Ectodermal cell (in vitro differentiated cells): ENCODE measurements around the gene STAB1.
"Not testable (repeated sequence)": the region's sequence is repeated elsewhere in the genome, so short reads cannot be mapped to it uniquely, and the experiment has no call there.

Source experiments
- H3K27ac ChIP-seq: 2 replicates; pipeline ENCODE4 v1.7.0; 2013; ENCODE audit warnings: mild to moderate bottlenecking, low read depth, low read length; ENCODE audit not compliant: insufficient read depth, poor library complexity, severe bottlenecking
- H3K27me3 ChIP-seq: 2 replicates; pipeline ENCODE4 v1.7.0; 2013; ENCODE audit warnings: mild to moderate bottlenecking, low read length; ENCODE audit not compliant: insufficient read depth, control insufficient read depth, poor library complexity, severe bottlenecking
- H3K36me3 ChIP-seq: one replicate; pipeline ENCODE4 v1.7.0; 2013; ENCODE audit warnings: low read length; ENCODE audit not compliant: control insufficient read depth, insufficient read depth
- H3K4me1 ChIP-seq: one replicate; pipeline ENCODE4 v1.7.0; 2013; ENCODE audit warnings: low read length; ENCODE audit not compliant: control insufficient read depth, insufficient read depth
- H3K4me3 ChIP-seq: 2 replicates; pipeline ENCODE4 v1.7.0; 2013; ENCODE audit warnings: low read depth, low read length, control low read depth; ENCODE audit not compliant: insufficient read depth
- H3K9me3 ChIP-seq: 2 replicates; pipeline ENCODE4 v1.7.0; 2013; ENCODE audit warnings: mild to moderate bottlenecking, low read length, moderate library complexity; ENCODE audit not compliant: control insufficient read depth
- WGBS, 2 experiments: methylation state at CpG; one replicate each; pipeline ENCODE4 v1.1.7; 2013; ENCODE audit warnings: missing lambda C conversion rate in 2 of 2; 5-methylcytosine and 5-hydroxymethylcytosine counted together

Gene STAB1

DNA sequence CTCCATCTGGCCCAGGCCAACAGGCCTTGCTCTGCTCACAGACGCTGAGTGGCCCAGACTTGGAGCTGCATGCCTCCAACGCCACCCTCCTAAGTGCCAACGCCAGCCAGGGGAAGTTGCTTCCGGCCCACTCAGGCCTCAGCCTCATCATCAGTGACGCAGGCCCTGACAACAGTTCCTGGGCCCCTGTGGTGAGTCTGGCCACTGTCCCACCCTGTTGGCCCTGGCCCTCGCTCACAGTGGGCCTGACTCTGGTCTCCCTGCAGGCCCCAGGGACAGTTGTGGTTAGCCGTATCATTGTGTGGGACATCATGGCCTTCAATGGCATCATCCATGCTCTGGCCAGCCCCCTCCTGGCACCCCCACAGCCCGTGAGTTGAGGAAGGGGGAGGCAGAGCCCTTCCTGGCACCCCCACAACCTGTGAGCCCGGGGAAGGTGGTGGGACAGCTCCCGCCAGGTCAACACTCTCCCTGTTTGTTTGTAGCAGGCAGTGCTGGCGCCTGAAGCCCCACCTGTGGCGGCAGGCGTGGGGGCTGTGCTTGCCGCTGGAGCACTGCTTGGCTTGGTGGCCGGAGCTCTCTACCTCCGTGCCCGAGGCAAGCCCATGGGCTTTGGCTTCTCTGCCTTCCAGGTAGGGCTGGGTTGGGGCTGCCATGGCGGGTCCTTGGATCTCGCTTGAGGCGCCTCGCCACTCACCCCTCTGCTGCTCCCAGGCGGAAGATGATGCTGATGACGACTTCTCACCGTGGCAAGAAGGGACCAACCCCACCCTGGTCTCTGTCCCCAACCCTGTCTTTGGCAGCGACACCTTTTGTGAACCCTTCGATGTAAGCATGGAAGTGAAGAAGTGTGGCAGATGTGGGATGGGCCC lies 28.5 kb downstream of the STAB1 start:
- WGBS, 2 experiments: 95 to 96% methylated on average over 26 of the region's 26 CpGs

DNA sequence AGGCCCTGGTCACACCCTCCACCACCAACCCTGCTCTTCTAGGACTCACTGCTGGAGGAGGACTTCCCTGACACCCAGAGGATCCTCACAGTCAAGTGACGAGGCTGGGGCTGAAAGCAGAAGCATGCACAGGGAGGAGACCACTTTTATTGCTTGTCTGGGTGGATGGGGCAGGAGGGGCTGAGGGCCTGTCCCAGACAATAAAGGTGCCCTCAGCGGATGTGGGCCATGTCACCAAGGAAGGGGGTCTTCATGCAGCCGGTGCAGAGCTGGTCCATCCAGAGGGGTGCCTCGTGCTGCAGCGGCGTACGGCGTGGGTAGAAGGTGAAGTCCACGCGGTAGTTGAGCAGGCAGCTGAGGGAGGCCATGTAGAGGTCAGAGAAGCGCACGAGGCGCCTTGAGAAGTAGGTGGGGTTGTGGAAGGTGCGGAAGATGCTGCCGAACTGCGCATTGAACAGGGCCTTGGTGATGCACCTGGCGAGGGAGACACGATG lies 29.2 kb downstream of the STAB1 start:
- H3K9me3 ChIP-seq: no peaks in the 10 kb centered on the region
- peaks cover 40% of the 10 kb centered on the region for H3K36me3 ChIP-seq
- 96 to 97% methylated on average over 18 of the region's 18 CpGs for WGBS, 2 experiments
- no peaks in the 10 kb centered on the region for H3K4me1 ChIP-seq
- no peak overlapping the region for H3K4me3 ChIP-seq
- H3K27me3 ChIP-seq: no peaks in the 10 kb centered on the region
- H3K27ac ChIP-seq: no peak overlapping the region

More for the DNA sequence above, 28.5 kb downstream of the STAB1 start:
- H3K9me3 ChIP-seq: no peaks in the 10 kb centered on the region
- no peak overlapping the region for H3K27ac ChIP-seq
- no peak overlapping the region for H3K4me3 ChIP-seq
- H3K4me1 ChIP-seq: no peaks in the 10 kb centered on the region
- no peaks in the 10 kb centered on the region for H3K27me3 ChIP-seq
- H3K36me3 ChIP-seq: peaks cover 33% of the 10 kb centered on the region

DNA sequence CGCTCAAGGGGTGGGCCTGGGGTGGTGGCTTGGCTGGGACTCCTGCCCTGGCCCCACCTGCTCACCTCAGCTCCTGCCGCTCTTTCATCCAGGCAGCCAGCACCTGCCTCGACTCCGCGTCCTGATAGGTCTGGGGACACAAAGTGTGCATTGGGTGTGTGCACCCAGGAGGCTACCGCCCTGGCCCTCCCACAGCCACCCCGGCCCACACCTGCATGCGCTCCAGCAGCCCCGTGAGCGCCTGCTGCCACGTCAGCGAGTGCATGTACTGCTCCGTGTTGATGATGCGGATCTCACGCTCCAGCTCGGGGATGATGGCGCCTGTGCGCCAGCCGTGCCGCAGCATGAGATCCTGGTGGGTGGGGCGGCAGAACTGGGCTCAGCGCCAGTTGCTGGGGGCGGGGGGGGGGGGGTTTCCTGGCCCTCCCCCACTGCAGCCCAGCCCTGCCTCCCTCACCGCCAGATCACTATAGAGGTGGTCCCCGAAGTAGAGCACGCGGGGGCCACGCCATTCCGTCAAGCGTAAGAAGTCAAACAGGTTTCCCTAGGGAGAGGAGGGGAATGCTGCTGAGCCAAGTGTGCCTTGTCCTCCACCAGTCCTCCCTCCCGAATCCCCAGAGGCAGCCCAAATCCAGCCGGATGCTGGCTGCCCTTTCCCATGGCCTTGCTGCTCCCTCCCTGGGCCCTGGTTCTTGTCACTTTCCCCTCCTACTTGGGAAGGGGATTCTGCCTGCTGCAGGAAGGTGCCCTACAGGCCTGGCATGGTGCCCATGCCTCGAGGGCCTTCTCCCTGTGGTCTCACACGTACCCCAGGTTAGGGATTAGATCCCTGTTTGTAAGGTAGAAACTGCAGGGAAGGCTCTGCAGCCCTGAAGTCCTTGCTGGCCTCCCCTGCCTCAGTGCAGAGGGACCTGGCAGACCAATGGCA lies 29.9 kb downstream of the STAB1 start:
- WGBS, 2 experiments: 96% methylated on average over 34 of the region's 34 CpGs
- no peak overlapping the region for H3K27ac ChIP-seq
- H3K9me3 ChIP-seq: no peaks in the 10 kb centered on the region
- peaks cover 41% of the 10 kb centered on the region for H3K36me3 ChIP-seq
- H3K4me3 ChIP-seq: no peak overlapping the region
- H3K27me3 ChIP-seq: no peaks in the 10 kb centered on the region
- no peaks in the 10 kb centered on the region for H3K4me1 ChIP-seq

DNA sequence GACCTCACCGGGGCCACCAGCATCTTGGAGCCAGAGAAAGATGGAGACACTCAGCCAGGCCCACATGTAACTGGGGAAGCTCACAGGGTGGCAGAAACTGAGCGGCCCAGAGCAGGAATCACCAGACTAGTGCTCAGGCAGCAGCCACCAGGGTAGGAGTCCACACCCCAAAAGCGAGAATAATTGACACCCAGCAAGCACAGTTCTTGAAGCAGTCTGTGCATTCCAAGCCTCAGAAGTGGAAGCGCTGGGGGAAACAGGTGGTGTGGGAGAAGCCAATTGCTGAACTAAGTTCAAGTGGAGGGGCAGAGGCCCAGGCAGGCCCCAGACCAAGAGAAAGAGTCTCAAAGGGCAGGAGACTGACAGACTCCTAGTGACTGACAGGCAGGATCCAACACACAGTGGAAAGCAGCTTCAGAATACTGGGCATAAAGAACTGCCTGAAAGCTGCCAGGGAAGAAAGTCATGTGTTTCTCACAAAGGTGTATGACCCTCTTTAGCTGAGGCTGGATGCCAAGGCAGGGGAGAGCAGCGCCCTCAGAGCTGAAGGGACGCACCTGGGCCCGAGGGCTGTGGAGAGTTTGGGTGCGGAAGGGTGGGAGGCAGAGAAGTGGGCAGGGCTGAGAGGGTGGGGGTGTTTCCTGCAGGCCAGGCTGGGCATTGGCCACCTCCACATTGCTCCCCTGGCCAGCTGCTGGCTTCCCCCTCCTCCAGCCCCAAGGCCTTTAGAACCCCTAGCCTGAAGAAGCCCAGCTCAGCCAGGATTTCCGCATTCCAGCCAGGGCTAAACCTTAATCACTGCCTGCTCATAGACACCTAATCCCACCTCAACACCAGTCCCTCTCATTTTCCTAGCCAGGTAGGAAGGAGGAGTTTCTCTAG lies 30.8 kb downstream of the STAB1 start:
- H3K4me3 ChIP-seq: no peak overlapping the region
- no peak overlapping the region for H3K27ac ChIP-seq
- no peaks in the 10 kb centered on the region for H3K27me3 ChIP-seq
- H3K4me1 ChIP-seq: no peaks in the 10 kb centered on the region
- H3K9me3 ChIP-seq: no peaks in the 10 kb centered on the region
- 90 to 92% methylated on average over 9 of the region's 9 CpGs for WGBS, 2 experiments
- peaks cover 41% of the 10 kb centered on the region for H3K36me3 ChIP-seq

DNA sequence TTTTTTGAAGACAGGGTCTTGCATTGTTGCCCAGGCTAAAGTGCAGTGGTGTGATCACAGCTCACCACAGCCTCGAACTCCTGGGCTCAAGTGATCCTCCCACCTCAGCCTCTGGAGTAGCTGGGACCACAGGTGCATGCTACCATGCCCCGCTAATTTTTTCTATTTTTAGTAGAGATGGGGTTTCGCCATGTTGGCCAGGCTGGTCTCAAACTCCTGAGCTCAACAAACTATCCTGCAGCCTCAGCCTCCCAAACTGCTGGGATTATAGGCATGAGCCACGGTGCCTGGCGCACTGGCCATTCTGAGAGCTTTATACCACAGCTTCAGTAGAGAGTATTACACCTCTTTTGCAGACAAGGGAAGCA lies 31.5 kb downstream of the STAB1 start:
- not testable (repeated sequence) for H3K27ac ChIP-seq, H3K9me3 ChIP-seq, H3K27me3 ChIP-seq, H3K4me3 ChIP-seq, H3K4me1 ChIP-seq
- peaks cover 41% of the 10 kb centered on the region for H3K36me3 ChIP-seq
- WGBS, 2 experiments: 97% methylated on average over 5 of the region's 5 CpGs

DNA sequence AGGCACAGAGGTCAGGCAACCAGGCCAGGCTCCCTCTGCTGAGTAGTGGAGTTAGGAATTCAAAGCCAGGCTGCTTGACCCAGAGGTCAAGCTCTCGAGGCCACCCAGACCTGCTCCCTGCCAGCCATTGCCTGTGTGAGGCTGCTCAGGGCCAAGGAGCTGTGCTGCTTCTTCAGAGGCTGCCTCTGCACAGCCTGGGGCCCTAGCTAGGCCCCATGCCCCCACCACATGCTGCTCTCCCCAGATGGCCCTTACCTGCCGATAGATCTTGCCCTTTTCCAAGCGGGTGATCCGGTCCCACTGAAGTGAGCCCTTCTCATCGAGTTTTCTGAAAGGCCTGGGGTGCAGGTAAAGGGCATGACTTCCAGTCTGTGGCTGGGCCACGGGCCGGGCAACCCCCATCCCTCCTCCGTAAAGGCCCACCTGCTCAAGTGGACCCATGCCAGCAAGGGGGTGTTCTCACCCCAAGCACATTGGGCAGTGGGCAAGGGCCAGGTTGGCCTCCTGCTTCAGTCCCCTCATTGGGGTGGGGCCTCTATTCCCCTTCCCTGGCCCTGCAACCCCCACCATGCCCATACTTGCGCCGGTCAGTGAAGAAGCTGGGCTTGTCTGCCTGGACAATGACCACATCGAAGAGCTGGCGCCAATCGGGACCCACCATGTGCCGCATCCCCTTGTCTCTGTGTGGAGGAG lies 32.0 kb downstream of the STAB1 start:
- Histone ChIP-seq H3K4me3 (no peak overlapping the region), H3K4me1 (peaks cover 9% of the 10 kb centered on the region), H3K27ac (no peak overlapping the region), H3K27me3 (no peaks in the 10 kb centered on the region), H3K36me3 (peaks cover 41% of the 10 kb centered on the region), H3K9me3 (no peaks in the 10 kb centered on the region)
- 93 to 95% methylated on average over 14 of the region's 14 CpGs for WGBS, 2 experiments

DNA sequence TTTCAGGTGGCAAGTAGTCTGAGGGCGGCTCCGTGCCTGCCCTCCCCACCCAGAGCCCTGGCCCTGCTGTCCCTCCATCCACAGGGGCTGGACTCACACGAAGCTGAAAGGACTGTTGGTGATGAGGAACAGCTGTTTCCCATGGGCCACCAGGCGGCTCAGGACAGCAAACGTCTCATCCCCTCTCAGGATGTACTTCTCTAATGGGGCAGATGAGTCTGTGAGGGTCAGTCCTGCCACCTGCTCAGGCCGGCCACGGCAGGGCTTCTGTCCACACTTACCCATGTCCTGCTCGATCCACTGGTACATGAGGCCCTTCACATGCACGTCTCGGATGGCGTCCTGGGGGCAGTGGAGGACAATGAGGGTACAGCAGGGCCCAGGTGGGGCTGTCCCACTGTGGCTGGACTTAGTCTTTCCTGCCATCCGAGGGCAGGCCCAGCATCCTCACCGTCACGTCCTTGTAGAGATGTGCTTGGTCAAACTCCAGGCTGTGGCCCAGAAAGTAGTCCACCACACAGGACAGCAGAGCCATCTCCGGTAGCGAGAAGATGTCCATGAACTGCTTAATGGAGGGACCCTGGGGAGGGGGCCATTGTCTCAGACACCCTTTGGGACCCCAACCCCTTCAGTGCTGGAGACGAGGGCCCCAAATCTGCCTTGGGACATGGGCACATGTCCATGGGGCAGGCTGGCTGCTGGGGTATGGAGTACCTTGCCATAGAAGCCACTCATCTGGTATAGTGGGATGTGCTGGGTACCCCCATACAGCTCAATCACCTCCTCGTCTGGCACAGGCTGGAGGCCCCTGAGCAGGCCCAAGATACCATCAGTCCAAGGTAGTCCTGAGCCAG lies 32.8 kb downstream of the STAB1 start:
- H3K36me3 ChIP-seq: peaks cover 41% of the 10 kb centered on the region
- no peak overlapping the region for H3K4me3 ChIP-seq
- no peak overlapping the region for H3K27ac ChIP-seq
- H3K9me3 ChIP-seq: no peaks in the 10 kb centered on the region
- H3K4me1 ChIP-seq: peaks cover 14% of the 10 kb centered on the region
- 93% methylated on average over 18 of the region's 18 CpGs for whole genome bisulfite sequencing, 2 experiments
- no peaks in the 10 kb centered on the region for H3K27me3 ChIP-seq

DNA sequence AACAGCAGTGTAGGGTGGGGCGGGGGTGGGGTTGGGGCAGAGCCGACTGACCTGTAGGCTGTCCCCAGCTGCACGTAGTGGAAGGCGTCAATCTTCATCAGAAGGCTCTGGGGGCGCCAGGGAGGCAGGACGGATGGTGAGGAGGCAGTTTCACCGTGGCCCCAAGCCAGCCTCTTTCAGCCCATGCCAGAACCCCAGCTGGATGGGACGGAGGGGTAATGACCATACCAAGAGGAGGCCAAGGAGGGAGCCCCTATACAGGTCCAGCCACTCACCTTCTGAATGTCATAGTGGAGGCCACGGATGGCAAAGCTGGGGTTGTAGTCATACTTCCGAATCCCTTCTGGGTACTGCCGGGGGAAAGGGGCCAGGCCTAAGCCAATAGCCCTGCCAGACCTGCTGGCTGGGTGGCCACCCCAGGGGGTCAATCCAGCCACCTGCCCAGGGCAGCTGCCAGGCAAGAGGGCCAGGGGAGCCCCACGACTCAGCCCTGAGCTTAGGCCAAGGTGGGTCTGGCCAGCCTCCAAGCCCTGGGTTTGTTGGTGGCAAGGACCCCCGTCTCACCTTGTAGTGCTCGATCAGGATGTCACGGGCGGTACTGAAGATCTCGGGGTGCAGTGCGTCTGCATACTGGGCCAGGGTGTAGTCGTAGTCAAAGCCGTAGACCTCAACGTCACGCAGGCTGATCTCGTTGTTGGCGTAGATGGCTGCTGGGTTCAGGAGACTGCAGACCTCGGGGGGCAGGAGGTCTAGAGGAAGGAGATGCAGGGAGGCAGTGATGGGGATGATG lies 33.6 kb downstream of the STAB1 start:
- peaks cover 36% of the 10 kb centered on the region for H3K36me3 ChIP-seq
- 95% methylated on average over 25 of the region's 25 CpGs for WGBS, 2 experiments
- H3K27me3 ChIP-seq: no peaks in the 10 kb centered on the region
- no peaks in the 10 kb centered on the region for H3K9me3 ChIP-seq
- H3K4me3 ChIP-seq: no peak overlapping the region
- H3K4me1 ChIP-seq: peaks cover 14% of the 10 kb centered on the region
- no peak overlapping the region for H3K27ac ChIP-seq
